GM23338 (cell line): ENCODE measurements around the gene GNB1. TPM values are rescaled to one million over a fixed set of nuclear protein-coding genes. Genes with fewer than 3 reads are reported as not detected.

ENCODE experiments used
- ATAC-seq: fragments of 200-7000 bp; cut with Tn5 transposase; 3 replicates; pipeline ENCODE4 v1.9.1; 2020
- DNase-seq: peaks from one replicate; pipeline ENCODE4 v3.0.0-alpha.2; 2015; ENCODE audit warnings: low spot score
- H2AFZ ChIP-seq: fragments of 200-600 bp; sonication (generic); 2 replicates; pipeline ENCODE4 v1.8.0; 2016; ENCODE audit warnings: antibody characterized with exemption, mild to moderate bottlenecking, moderate library complexity
- H3F3A ChIP-seq: fragments of 200-600 bp; sonication (generic); replicated peaks from 2 replicates; pipeline ENCODE4 v1.8.0; 2017; ENCODE audit warnings: antibody characterized with exemption, mixed run types, low read depth
- H3K27ac ChIP-seq: fragments of 200-600 bp; sonication (generic); 2 replicates; pipeline ENCODE4 v1.6.1; 2016; ENCODE audit warnings: low read depth
- H3K27me3 ChIP-seq: fragments of 200-600 bp; sonication (generic); 2 replicates; pipeline ENCODE4 v1.8.0; 2016; ENCODE audit warnings: mild to moderate bottlenecking, mixed run types, moderate library complexity; ENCODE audit not compliant: insufficient read depth
- H3K36me3 ChIP-seq: fragments of 200-600 bp; sonication (generic); 2 replicates; pipeline ENCODE4 v1.8.0; 2016; ENCODE audit warnings: mild to moderate bottlenecking; ENCODE audit not compliant: insufficient read depth
- H3K4me1 ChIP-seq: fragments of 200-600 bp; sonication (generic); 2 replicates; pipeline ENCODE4 v1.8.0; 2016; ENCODE audit warnings: mild to moderate bottlenecking, moderate library complexity; ENCODE audit not compliant: insufficient read depth
- H3K4me2 ChIP-seq: fragments of 200-600 bp; sonication (generic); 2 replicates; pipeline ENCODE4 v1.7.1; 2017; ENCODE audit warnings: mixed run types
- H3K4me3 ChIP-seq: fragments of 200-600 bp; sonication (generic); 2 replicates; pipeline ENCODE4 v1.6.1; 2016; ENCODE audit warnings: mixed run types
- H3K79me2 ChIP-seq: fragments of 200-600 bp; sonication (generic); replicated peaks from 2 replicates; pipeline ENCODE4 v1.8.0; 2017; ENCODE audit warnings: mild to moderate bottlenecking; ENCODE audit not compliant: insufficient read depth
- H3K9me2 ChIP-seq: fragments of 200-600 bp; sonication (generic); 2 replicates; pipeline ENCODE4 v1.8.0; 2017; ENCODE audit not compliant: insufficient read depth
- H4K20me1 ChIP-seq: fragments of 200-600 bp; sonication (generic); replicated peaks from 2 replicates; pipeline ENCODE4 v1.8.0; 2017; ENCODE audit warnings: mild to moderate bottlenecking; ENCODE audit not compliant: insufficient read depth
- H3K27ac Mint-ChIP-seq: 2 replicates; pipeline ENCODE4 v1.8.0; 2020; ENCODE audit warnings: inconsistent platforms, mild to moderate bottlenecking, moderate library complexity, mixed read lengths
- H3K27me3 Mint-ChIP-seq: 3 replicates; pipeline ENCODE4 v1.8.0; 2022; ENCODE audit warnings: low read depth, mild to moderate bottlenecking, moderate library complexity, mixed read lengths, inconsistent platforms; ENCODE audit not compliant: insufficient read depth, poor library complexity
- H3K36me3 Mint-ChIP-seq: 3 replicates; pipeline ENCODE4 v1.8.0; 2021; ENCODE audit warnings: low read depth, mild to moderate bottlenecking, inconsistent platforms, moderate library complexity, mixed read lengths
- H3K4me1 Mint-ChIP-seq: 3 replicates; pipeline ENCODE4 v1.8.0; 2020; ENCODE audit warnings: mild to moderate bottlenecking, inconsistent platforms, mixed read lengths
- H3K4me3 Mint-ChIP-seq: 3 replicates; pipeline ENCODE4 v1.8.0; 2021; ENCODE audit warnings: moderate library complexity, mild to moderate bottlenecking, inconsistent platforms, mixed read lengths
- H3K9me3 Mint-ChIP-seq: 3 replicates; pipeline ENCODE4 v1.8.0; 2020; ENCODE audit warnings: moderate library complexity, mild to moderate bottlenecking, inconsistent platforms, mixed read lengths
- CREB1 ChIP-seq: fragments of 250-450 bp; sonication (Bioruptor Pico); IDR thresholded peaks from 2 replicates; pipeline ENCODE4 v1.5.0; 2020; ENCODE audit warnings: low read depth, mild to moderate bottlenecking, moderate library complexity
- EZH2 ChIP-seq: fragments of 200-600 bp; sonication (generic); IDR thresholded peaks from one replicate; pipeline ENCODE4 v1.8.0; 2017; ENCODE audit warnings: antibody characterized with exemption, mild to moderate bottlenecking, low read depth; ENCODE audit not compliant: unreplicated experiment
- EZH2phosphoT487 ChIP-seq: fragments of 200-600 bp; sonication (generic); IDR thresholded peaks from one replicate; pipeline ENCODE4 v1.8.1; 2018; ENCODE audit warnings: antibody characterized with exemption; ENCODE audit not compliant: unreplicated experiment
- JUNB ChIP-seq: IDR thresholded peaks from one replicate; pipeline ENCODE4 v1.6.1; 2016; ENCODE audit warnings: antibody characterized with exemption; ENCODE audit not compliant: unreplicated experiment
- NANOG ChIP-seq: IDR thresholded peaks from 2 replicates; pipeline ENCODE4 v1.6.1; 2016; ENCODE audit warnings: antibody characterized with exemption, borderline replicate concordance
- POLR2AphosphoS5 ChIP-seq: IDR thresholded peaks from 2 replicates; pipeline ENCODE4 v1.6.1; 2016; ENCODE audit warnings: antibody characterized with exemption, low read depth
- REST ChIP-seq: IDR thresholded peaks from one replicate; pipeline ENCODE4 v1.6.1; 2018; ENCODE audit warnings: antibody characterized with exemption; ENCODE audit not compliant: unreplicated experiment
- STAT1 ChIP-seq: IDR thresholded peaks from one replicate; pipeline ENCODE4 v1.6.1; 2016; ENCODE audit warnings: antibody characterized with exemption; ENCODE audit not compliant: unreplicated experiment
- ZNF114 ChIP-seq: fragments of 250-450 bp; sonication (Bioruptor Pico); IDR thresholded peaks from 2 replicates; pipeline ENCODE4 v1.5.0; 2020; ENCODE audit warnings: mild to moderate bottlenecking, moderate library complexity
- ZNF331 ChIP-seq: fragments of 250-450 bp; sonication (Bioruptor Pico); IDR thresholded peaks from 2 replicates; pipeline ENCODE4 v1.5.0; 2020; ENCODE audit warnings: low read depth, mild to moderate bottlenecking, moderate library complexity
- ZNF462 ChIP-seq: fragments of 250-450 bp; sonication (Bioruptor Pico); IDR thresholded peaks from 2 replicates; pipeline ENCODE4 v1.5.0; 2020; ENCODE audit warnings: mild to moderate bottlenecking, moderate library complexity
- polyA plus RNA-seq: library from polyadenylated mRNA; unstranded; fragments of >200 nt; fragmentation: Nextera tagmentation; extraction: Ambion mirVana; gene quantifications from 2 replicates; pipeline ENCODE4 v1.2.1, GENCODE V29; 2016
- total RNA-seq: library from RNA; depleted of rRNA; stranded (reverse); fragments of >200 nt; shearing (Covaris generic); gene quantifications from 2 replicates; pipeline ENCODE4 v1.2.3, GENCODE V29; 2014
- TF ChIP-seq, protein P1 (sequence below): IDR thresholded peaks from 2 replicates; pipeline ENCODE4 v1.6.1; 2016; ENCODE audit warnings: antibody characterized with exemption
- TF ChIP-seq, protein P2 (sequence below), 2 experiments: fragments of 200-600 bp in 1 of 2; sonication (generic) in 1 of 2; conservative IDR thresholded peaks; 2 replicates each; pipeline versions ENCODE4 v1.5.1 to v1.6.1; 2016 to 2017; ENCODE audit warnings: antibody characterized with exemption in 2 of 2, low read depth in 2 of 2, mild to moderate bottlenecking in 2 of 2, moderate library complexity in 1 of 2

The GNB1 gene
- total and polyA plus RNA-seq, 2 experiments from 2014 or later: 65.4 to 138 TPM

DNA sequence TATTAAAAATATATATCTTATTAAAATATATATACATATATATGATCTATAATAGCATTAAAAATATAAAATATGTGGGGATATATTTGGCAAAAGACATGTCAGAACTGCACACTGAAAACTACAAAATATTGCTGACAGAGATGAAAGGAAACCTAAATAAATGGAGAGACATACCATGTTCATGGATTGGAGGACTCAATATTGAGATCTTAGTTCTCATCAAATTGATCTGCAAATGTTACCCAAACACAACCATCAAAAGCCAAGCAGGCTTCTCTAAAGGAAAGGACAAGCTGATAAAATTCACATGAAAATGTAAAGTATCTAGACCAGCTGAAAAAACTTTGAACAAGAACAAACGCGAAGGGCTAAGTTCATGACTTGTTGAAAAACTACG lies 119.8 kb downstream of the GNB1 start:
- H3K9me2 ChIP-seq: no peaks in the 10 kb centered on the region
- TF ChIP-seq ZNF462: no peak
- no peak for TF ChIP-seq NANOG
- TF ChIP-seq EZH2phosphoT487: no peak
- TF ChIP-seq POLR2AphosphoS5: no peak
- no peak for TF ChIP-seq EZH2
- TF ChIP-seq, protein P1, sequence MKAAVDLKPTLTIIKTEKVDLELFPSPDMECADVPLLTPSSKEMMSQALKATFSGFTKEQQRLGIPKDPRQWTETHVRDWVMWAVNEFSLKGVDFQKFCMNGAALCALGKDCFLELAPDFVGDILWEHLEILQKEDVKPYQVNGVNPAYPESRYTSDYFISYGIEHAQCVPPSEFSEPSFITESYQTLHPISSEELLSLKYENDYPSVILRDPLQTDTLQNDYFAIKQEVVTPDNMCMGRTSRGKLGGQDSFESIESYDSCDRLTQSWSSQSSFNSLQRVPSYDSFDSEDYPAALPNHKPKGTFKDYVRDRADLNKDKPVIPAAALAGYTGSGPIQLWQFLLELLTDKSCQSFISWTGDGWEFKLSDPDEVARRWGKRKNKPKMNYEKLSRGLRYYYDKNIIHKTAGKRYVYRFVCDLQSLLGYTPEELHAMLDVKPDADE: no peak
- TF ChIP-seq ZNF331 (CRISPR knock-in tag): no peak
- no peak for TF ChIP-seq ZNF114 (CRISPR knock-in tag)
- TF ChIP-seq CREB1 (CRISPR knock-in tag): no peak
- no peak for TF ChIP-seq REST
- no peak for TF ChIP-seq STAT1
- TF ChIP-seq JUNB: no peak
- TF ChIP-seq, protein P2, sequence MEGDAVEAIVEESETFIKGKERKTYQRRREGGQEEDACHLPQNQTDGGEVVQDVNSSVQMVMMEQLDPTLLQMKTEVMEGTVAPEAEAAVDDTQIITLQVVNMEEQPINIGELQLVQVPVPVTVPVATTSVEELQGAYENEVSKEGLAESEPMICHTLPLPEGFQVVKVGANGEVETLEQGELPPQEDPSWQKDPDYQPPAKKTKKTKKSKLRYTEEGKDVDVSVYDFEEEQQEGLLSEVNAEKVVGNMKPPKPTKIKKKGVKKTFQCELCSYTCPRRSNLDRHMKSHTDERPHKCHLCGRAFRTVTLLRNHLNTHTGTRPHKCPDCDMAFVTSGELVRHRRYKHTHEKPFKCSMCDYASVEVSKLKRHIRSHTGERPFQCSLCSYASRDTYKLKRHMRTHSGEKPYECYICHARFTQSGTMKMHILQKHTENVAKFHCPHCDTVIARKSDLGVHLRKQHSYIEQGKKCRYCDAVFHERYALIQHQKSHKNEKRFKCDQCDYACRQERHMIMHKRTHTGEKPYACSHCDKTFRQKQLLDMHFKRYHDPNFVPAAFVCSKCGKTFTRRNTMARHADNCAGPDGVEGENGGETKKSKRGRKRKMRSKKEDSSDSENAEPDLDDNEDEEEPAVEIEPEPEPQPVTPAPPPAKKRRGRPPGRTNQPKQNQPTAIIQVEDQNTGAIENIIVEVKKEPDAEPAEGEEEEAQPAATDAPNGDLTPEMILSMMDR (conservative IDR thresholded peaks at IDR 0.05; ENCODE audit: low read depth in 2 of 2): no peak
- peaks cover 6% of the 10 kb centered on the region; the same call in 1 of the 2 replicates for H3F3A ChIP-seq
- no peak overlapping the region for H2AFZ ChIP-seq
- peaks cover 100% of the 10 kb centered on the region for H3K79me2 ChIP-seq
- peaks cover 45% of the 10 kb centered on the region for H4K20me1 ChIP-seq
- ATAC-seq (no peak), DNase-seq (no peak)
- no peak overlapping the region for H3K27ac ChIP-seq
- Mint-ChIP-seq H3K36me3 (peaks cover 71% of the 10 kb centered on the region), H3K27me3 (peaks cover 5% of the 10 kb centered on the region), H3K27ac (no peak overlapping the region), H3K4me1 (peaks cover 9% of the 10 kb centered on the region), H3K4me3 (no peak overlapping the region), H3K9me3 (peaks cover 11% of the 10 kb centered on the region)
- H3K4me3 ChIP-seq: no peak overlapping the region
- H3K4me1 ChIP-seq: no peaks in the 10 kb centered on the region; the same call in 1 of the 2 replicates
- H3K27me3 ChIP-seq: no peaks in the 10 kb centered on the region
- H3K4me2 ChIP-seq: no peak overlapping the region
- peaks cover 10% of the 10 kb centered on the region; the same call in 1 of the 2 replicates for H3K36me3 ChIP-seq
